HCT116 (cell line): ENCODE results near the gene GLS2.

Experiments used
- CEBPB ChIP-seq: IDR thresholded peaks from 2 replicates; pipeline ENCODE4 v1.6.1; 2012; ENCODE audit warnings: low read depth
- EZH2 ChIP-seq: fragments of 200-600 bp; sonication (generic); IDR thresholded peaks from 2 replicates; pipeline ENCODE4 v1.6.1; 2017; ENCODE audit warnings: antibody characterized with exemption, mixed run types
- POLR2A ChIP-seq: IDR thresholded peaks from 2 replicates; pipeline ENCODE4 v1.7.0; 2011; ENCODE audit warnings: borderline replicate concordance; ENCODE audit not compliant: insufficient read depth, insufficient read length; ENCODE audit errors: extremely low read depth
- POLR2AphosphoS5 ChIP-seq: IDR thresholded peaks from 2 replicates; pipeline ENCODE4 v1.6.1; 2011; ENCODE audit warnings: mild to moderate bottlenecking, low read depth, low read length, moderate library complexity
- SIN3A ChIP-seq: IDR thresholded peaks from 2 replicates; pipeline ENCODE4 v1.6.1; 2012; ENCODE audit warnings: low read depth
- ZNF274 ChIP-seq: fragments of 200-500 bp; sonication (Bioruptor generic); IDR thresholded peaks from 2 replicates; pipeline ENCODE4 v1.6.1; 2014; ENCODE audit warnings: mild to moderate bottlenecking, low read depth, low read length, inconsistent platforms
- TF ChIP-seq, protein P1 (sequence below), 3 experiments: fragments of 200-600 bp in 1 of 3; sonication (generic) in 1 of 3; IDR thresholded peaks in 2 of 3; conservative IDR thresholded peaks in 1 of 3; 2 replicates each; pipeline ENCODE4 v1.5.1; 2012 to 2017; ENCODE audit warnings: low read depth in 2 of 3, low read length in 2 of 3, antibody characterized with exemption in 1 of 3, borderline replicate concordance in 1 of 3, control low read depth in 1 of 3, mild to moderate bottlenecking in 1 of 3, mixed read lengths in 1 of 3, mixed run types in 1 of 3, moderate library complexity in 1 of 3; ENCODE audit not compliant: insufficient read depth in 1 of 3
- TF ChIP-seq, protein P2 (sequence below): IDR thresholded peaks from 2 replicates; pipeline ENCODE4 v1.6.1; 2012
- TF ChIP-seq, protein P3 (sequence below): IDR thresholded peaks from 2 replicates; pipeline ENCODE4 v1.6.1; 2012; ENCODE audit warnings: low read depth
- TF ChIP-seq, protein P4 (sequence below): IDR thresholded peaks from 2 replicates; pipeline ENCODE4 v1.6.1; 2012

DNA sequence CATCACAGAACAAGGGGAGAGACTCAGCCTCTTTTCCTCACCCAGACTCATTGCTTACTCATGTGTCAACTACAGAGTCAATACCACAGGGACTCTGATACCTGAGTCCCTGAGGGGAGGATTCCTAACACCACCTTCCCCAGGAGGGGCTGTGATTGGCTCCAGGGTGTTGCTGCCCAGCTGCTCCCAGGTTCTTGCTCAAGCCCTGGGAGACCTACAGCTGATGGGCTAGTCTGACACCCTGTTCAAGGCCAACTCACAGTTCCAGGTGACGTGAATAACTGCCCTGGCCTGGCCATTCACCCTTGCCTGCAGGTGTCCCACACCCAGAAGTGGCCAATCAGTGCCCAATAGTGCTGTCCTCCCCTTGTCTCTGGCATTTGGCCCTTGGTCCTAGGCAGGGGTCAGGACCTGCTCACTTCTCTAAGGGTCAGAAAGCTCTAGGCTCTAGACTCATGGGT is 11.0 kb downstream of the GLS2 start:
- TF ChIP-seq POLR2AphosphoS5, result no peak
- no peak for TF ChIP-seq SIN3A
- TF ChIP-seq, protein P1, sequence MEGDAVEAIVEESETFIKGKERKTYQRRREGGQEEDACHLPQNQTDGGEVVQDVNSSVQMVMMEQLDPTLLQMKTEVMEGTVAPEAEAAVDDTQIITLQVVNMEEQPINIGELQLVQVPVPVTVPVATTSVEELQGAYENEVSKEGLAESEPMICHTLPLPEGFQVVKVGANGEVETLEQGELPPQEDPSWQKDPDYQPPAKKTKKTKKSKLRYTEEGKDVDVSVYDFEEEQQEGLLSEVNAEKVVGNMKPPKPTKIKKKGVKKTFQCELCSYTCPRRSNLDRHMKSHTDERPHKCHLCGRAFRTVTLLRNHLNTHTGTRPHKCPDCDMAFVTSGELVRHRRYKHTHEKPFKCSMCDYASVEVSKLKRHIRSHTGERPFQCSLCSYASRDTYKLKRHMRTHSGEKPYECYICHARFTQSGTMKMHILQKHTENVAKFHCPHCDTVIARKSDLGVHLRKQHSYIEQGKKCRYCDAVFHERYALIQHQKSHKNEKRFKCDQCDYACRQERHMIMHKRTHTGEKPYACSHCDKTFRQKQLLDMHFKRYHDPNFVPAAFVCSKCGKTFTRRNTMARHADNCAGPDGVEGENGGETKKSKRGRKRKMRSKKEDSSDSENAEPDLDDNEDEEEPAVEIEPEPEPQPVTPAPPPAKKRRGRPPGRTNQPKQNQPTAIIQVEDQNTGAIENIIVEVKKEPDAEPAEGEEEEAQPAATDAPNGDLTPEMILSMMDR (IDR thresholded peaks at IDR 0.05 in 2 of 3, conservative IDR thresholded peaks at IDR 0.05 in 1 of 3; ENCODE audit: borderline replicate concordance in 1 of 3, insufficient read depth in 1 of 3, low read depth in 2 of 3, low read length in 2 of 3), result no peak
- no peak for TF ChIP-seq ZNF274
- TF ChIP-seq, protein P2, sequence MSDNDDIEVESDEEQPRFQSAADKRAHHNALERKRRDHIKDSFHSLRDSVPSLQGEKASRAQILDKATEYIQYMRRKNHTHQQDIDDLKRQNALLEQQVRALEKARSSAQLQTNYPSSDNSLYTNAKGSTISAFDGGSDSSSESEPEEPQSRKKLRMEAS, result no peak
- TF ChIP-seq EZH2, result no peak
- no peak for TF ChIP-seq CEBPB
- TF ChIP-seq, protein P3, sequence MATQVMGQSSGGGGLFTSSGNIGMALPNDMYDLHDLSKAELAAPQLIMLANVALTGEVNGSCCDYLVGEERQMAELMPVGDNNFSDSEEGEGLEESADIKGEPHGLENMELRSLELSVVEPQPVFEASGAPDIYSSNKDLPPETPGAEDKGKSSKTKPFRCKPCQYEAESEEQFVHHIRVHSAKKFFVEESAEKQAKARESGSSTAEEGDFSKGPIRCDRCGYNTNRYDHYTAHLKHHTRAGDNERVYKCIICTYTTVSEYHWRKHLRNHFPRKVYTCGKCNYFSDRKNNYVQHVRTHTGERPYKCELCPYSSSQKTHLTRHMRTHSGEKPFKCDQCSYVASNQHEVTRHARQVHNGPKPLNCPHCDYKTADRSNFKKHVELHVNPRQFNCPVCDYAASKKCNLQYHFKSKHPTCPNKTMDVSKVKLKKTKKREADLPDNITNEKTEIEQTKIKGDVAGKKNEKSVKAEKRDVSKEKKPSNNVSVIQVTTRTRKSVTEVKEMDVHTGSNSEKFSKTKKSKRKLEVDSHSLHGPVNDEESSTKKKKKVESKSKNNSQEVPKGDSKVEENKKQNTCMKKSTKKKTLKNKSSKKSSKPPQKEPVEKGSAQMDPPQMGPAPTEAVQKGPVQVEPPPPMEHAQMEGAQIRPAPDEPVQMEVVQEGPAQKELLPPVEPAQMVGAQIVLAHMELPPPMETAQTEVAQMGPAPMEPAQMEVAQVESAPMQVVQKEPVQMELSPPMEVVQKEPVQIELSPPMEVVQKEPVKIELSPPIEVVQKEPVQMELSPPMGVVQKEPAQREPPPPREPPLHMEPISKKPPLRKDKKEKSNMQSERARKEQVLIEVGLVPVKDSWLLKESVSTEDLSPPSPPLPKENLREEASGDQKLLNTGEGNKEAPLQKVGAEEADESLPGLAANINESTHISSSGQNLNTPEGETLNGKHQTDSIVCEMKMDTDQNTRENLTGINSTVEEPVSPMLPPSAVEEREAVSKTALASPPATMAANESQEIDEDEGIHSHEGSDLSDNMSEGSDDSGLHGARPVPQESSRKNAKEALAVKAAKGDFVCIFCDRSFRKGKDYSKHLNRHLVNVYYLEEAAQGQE, result no peak
- TF ChIP-seq POLR2A, result no peak
- TF ChIP-seq, protein P4, sequence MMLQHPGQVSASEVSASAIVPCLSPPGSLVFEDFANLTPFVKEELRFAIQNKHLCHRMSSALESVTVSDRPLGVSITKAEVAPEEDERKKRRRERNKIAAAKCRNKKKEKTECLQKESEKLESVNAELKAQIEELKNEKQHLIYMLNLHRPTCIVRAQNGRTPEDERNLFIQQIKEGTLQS, result no peak
